ENCODE data around the gene TOM1L1.

DNA sequence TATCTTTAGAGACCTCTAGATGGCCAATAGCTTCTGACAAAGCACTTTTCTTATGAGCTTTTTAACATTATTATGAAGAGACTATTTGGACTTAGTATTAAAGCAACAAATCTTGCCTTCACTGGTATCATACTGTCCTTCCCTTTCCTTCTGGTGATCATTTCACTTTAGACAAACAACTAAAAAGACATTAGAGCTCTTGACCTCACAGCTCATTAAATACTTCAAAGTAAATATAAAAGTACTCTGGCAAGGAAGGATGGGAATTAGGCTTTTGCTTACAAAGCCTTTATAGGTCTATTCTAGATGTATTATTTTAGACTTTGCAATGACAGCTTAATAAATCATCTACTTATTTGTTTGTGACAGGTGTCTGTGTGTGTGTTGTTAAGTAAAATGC is 79.0 kb downstream of the TOM1L1 start:
- TF ChIP-seq, protein P1, sequence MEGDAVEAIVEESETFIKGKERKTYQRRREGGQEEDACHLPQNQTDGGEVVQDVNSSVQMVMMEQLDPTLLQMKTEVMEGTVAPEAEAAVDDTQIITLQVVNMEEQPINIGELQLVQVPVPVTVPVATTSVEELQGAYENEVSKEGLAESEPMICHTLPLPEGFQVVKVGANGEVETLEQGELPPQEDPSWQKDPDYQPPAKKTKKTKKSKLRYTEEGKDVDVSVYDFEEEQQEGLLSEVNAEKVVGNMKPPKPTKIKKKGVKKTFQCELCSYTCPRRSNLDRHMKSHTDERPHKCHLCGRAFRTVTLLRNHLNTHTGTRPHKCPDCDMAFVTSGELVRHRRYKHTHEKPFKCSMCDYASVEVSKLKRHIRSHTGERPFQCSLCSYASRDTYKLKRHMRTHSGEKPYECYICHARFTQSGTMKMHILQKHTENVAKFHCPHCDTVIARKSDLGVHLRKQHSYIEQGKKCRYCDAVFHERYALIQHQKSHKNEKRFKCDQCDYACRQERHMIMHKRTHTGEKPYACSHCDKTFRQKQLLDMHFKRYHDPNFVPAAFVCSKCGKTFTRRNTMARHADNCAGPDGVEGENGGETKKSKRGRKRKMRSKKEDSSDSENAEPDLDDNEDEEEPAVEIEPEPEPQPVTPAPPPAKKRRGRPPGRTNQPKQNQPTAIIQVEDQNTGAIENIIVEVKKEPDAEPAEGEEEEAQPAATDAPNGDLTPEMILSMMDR (IDR thresholded peaks at IDR 0.05) = no peak
- TF ChIP-seq POLR2AphosphoS5 (IDR thresholded peaks at IDR 0.05) = no peak

All from sigmoid colon (tissue), 4 donors.